Measurements from ENCODE around the gene HHEX.
"Not testable (repeated sequence)": the region's sequence is repeated elsewhere in the genome, so short reads cannot be mapped to it uniquely, and the experiment has no call there.

HHEX gene

GRCh38 chr10:92689663-92690210, at the start of gene HHEX:
TSS of gene HHEX (plus strand) at chr10:92689955. CDS start at chr10:92689987, 32 bp downstream.
- DNase-seq (ENCODE audit: low read depth in 2 of 2) = no peak

- no peak for DNase-seq (ENCODE audit: low read depth in 2 of 2)
These were observed 49.6 kb upstream of the HHEX start for GRCh38 chr10:92640107-92640506.

GRCh38 chr10:92641492-92641891, 48.3 kb upstream of the HHEX start:
- DNase-seq (ENCODE audit: low read depth in 2 of 2) = no peak

GRCh38 chr10:92644921-92645320, 44.8 kb upstream of the HHEX start:
- DNase-seq (ENCODE audit: low read depth in 2 of 2) = no peak

- not testable (repeated sequence) for DNase-seq (ENCODE audit: low read depth in 2 of 2)
These were observed 38.9 kb upstream of the HHEX start for GRCh38 chr10:92650864-92651263.

GRCh38 chr10:92655426-92655825, 34.3 kb upstream of the HHEX start:
- DNase-seq (ENCODE audit: low read depth in 2 of 2) = no peak

GRCh38 chr10:92656266-92656961, 33.3 kb upstream of the HHEX start:
- no peak for DNase-seq (ENCODE audit: low read depth in 2 of 2)

- DNase-seq (ENCODE audit: low read depth in 2 of 2) = no peak
These were observed 32.7 kb upstream of the HHEX start for GRCh38 chr10:92657024-92657423.

GRCh38 chr10:92662848-92663247, 26.9 kb upstream of the HHEX start:
- DNase-seq (ENCODE audit: low read depth in 2 of 2) = no peak

- no peak for DNase-seq (ENCODE audit: low read depth in 2 of 2)
These were observed 25.4 kb upstream of the HHEX start for GRCh38 chr10:92664322-92664721.

GRCh38 chr10:92667078-92667477, 22.7 kb upstream of the HHEX start:
- DNase-seq (ENCODE audit: low read depth in 2 of 2) = no peak

GRCh38 chr10:92677708-92678107, 12.0 kb upstream of the HHEX start:
- DNase-seq (ENCODE audit: low read depth in 2 of 2) = no peak

- no peak for DNase-seq (ENCODE audit: low read depth in 2 of 2)
These were observed 11.5 kb upstream of the HHEX start for GRCh38 chr10:92678206-92678605.

GRCh38 chr10:92681306-92681834, 8.4 kb upstream of the HHEX start:
- DNase-seq (ENCODE audit: low read depth in 2 of 2) = no peak

GRCh38 chr10:92688573-92688926, 1.2 kb upstream of the HHEX start:
- no peak for DNase-seq (ENCODE audit: low read depth in 2 of 2)

- no peak for DNase-seq (ENCODE audit: low read depth in 2 of 2)
These were observed 660 bp upstream of the HHEX start for GRCh38 chr10:92688927-92689662.

GRCh38 chr10:92690211-92690914, 608 bp downstream of the HHEX start:
- DNase-seq (ENCODE audit: low read depth in 2 of 2) = peak; percentile 52 to 74

GRCh38 chr10:92690915-92691590, 1.3 kb downstream of the HHEX start:
- no peak for DNase-seq (ENCODE audit: low read depth in 2 of 2)

GRCh38 chr10:92691591-92692079, 1.9 kb downstream of the HHEX start:
- DNase-seq (ENCODE audit: low read depth in 2 of 2) = no peak

GRCh38 chr10:92692080-92692671, 2.4 kb downstream of the HHEX start:
- DNase-seq (ENCODE audit: low read depth in 2 of 2) = no peak

All from stimulated activated CD8-positive, alpha-beta memory T cell treated with anti-CD3 and anti-CD28 coated beads, Interleukin-15, amount 100 ng/mL, for 48 hours (primary cell).